HG02938 (cell line): ENCODE data around the gene CFAP73.

Source experiments
- ATAC-seq: cut with Tn5 transposase; IDR thresholded peaks from one replicate; pipeline ENCODE4 v1.9.1; 2021; ENCODE audit warnings: mild to moderate bottlenecking, moderate library complexity; ENCODE audit not compliant: unreplicated experiment

CFAP73 gene

DNA sequence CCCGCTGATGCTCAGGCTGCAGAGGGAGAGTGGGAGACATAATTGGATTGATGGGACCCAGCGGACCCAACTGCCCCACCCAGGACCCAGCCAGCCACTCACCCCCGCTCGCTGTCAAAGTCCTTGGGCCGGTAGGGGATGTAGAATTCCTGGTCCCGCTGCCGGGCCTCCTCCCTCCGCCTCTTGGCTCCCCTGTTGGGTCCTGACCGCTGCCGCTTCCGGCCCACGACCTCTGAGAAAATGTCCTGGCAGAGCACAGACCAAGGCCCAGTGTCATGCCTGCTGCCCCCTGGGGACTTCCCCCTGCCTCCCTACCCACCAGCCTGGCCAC is 13.5 kb downstream of the CFAP73 start:
- ATAC-seq, result no peak

DNA sequence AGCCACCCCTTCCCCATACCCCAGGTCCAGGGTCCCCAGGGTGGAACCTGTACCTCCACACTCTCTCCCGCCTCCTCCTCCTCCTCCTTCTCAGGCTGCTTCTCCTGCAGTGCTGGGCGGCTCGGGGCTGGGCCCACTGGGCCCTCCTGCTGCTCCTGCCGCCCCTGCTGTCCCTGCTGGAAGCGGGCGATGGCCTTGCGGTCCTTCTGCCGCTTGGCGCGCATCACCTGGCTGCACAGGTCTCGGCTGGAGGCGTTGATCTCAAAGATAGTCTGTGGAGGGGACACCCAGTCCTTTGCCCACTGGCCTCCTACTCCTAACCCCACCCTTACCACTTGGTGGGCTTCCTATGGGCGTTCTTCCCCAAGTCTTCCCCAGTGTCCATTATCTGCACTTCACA is 14.5 kb downstream of the CFAP73 start:
- no peak for ATAC-seq

DNA sequence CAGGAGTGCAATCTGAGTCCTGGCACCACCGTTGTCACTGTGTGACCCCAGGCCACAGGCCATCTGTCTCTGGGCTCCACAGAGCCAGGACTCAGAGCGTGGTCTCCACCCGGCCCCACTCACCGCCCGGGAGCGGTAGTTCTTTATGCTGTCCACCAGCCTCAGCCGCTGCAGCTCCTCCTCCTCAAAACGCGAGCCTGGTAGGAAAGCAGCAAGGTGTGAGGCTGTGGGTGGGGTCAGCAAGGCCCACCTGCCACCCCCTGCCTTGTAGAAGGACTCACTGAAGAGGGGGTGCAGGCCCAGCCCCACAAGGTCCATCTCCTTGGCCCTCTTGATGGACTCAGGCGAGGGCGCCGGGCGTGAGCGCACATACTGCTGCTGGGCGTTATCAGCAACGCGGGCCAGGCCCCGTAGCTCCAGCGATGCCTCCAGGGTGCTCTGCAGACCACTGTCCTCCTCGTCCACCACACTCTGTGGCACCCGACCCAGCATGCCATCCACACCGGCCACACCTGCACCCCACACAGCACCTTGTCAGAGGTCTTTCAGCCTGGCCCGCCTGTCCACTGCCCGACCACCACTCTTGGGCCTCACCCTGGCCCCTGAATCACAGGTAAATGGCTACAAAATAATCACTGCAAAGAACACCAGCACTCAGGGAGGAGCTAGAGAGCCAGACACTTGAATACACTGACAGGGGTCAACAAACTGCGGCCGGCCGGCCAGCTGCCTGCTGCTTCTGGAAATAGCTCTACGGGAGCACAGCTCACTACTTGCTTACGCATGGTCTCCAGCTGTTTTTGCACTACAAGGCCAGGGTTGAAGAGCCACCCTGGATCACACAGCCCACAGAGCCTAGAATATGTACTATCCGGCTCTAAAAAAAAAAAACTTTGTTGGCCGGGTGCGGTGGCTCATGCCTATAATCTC is 16.3 kb downstream of the CFAP73 start:
- ATAC-seq, result no peak

DNA sequence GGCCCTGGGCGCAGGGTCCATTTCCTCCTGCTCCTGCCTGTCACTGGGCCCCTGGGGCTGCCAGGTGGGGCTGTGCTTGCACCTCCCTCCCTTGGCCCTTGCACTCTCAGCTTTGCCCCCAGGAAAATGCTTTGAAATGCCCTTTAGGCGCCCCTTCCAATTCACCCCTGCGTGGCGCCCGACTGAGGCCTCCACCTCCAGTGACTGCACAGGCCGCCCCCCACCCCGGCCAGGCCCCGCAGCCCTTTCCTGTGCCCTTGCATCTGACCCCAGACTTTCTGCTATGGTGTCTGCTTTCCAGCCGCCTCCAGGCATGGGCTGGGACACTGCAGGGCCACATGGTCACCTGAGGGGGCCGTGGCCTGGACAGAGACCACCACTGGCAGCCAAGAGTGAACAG is 18.3 kb downstream of the CFAP73 start:
- no peak for ATAC-seq

- no peak for ATAC-seq
These were observed 20.2 kb downstream of the CFAP73 start for GRCh38 chr12:113169697-113170096.

GRCh38 chr12:113170457-113170856 is 20.9 kb downstream of the CFAP73 start:
- no peak for ATAC-seq

- ATAC-seq, result no peak
These were observed 21.4 kb downstream of the CFAP73 start for GRCh38 chr12:113170926-113171325.

DNA sequence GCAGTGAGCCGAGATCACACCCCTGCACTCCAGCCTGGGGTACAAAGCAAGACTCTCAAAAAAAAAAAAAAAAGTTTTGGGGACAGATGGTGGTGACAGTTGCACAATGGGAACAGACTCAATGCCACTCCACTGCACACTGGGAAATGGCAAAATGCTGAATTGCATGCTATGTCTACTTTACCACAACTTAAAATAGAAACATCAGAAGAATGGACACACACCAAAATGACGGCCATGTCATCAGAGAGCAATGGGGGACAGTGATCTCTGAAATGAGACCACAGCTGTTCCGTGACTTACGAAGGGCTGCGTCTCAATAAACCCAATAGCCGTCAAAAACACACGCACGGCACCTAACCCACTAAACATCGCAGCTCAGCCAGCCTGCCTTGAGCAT is 22.0 kb downstream of the CFAP73 start:
- ATAC-seq, result no peak

- no peak for ATAC-seq
These were observed 22.7 kb downstream of the CFAP73 start for GRCh38 chr12:113172185-113172584.

DNA sequence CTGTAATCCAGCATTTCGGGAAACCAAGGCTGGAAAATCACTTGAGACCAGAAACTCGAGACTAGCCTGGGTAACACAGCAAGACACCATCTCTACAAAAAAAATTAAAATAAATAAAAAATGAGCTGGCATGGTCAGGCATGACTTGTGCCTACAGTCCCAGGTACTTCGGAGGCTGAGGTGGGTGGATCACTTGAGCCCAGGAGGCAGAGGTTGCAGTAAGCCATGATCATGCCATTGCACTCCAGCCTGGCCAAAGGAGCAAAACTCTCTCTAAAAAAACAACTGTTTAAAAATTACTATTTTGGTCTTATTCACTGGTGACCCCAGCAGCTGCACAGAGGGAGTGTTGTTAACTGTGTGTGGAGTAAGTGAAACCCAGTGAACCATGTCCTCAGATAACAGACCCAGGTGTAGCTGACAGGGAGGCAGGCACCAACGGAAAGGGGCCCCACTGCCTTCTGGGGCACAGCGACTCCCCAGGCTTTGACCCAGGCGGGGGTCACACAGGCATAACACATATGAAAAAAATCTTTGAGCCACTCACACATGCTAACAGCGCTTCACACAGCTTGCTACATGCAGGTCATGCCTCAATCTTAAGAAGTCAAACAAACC is 23.7 kb downstream of the CFAP73 start:
- ATAC-seq, result no peak

GRCh38 chr12:113174461-113175384 is 25.2 kb downstream of the CFAP73 start:
- ATAC-seq, result no peak

- ATAC-seq, result no peak
These were observed 29.5 kb downstream of the CFAP73 start for GRCh38 chr12:113179023-113179422.

- no peak for ATAC-seq
These were observed 30.8 kb downstream of the CFAP73 start for GRCh38 chr12:113180333-113180732.

DNA sequence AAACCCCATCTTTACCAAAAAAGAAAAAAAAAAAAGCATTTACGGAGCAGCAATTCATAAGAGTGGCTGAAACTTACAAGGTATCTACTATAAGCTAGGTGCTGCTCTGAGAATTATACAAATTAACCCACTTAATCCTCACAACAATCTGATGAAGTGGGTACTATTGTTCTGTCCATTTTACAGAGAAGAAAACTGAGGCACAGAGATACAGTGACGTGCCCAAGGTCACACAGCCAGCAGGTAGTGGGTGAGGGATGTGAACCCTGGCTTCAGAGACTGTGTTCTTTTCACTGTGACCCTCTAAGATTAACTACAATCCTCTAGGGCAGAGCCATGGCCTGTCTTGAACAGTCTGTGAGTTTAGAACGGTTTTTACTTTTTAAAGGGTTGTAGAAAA is 32.5 kb downstream of the CFAP73 start:
- ATAC-seq, result no peak

DNA sequence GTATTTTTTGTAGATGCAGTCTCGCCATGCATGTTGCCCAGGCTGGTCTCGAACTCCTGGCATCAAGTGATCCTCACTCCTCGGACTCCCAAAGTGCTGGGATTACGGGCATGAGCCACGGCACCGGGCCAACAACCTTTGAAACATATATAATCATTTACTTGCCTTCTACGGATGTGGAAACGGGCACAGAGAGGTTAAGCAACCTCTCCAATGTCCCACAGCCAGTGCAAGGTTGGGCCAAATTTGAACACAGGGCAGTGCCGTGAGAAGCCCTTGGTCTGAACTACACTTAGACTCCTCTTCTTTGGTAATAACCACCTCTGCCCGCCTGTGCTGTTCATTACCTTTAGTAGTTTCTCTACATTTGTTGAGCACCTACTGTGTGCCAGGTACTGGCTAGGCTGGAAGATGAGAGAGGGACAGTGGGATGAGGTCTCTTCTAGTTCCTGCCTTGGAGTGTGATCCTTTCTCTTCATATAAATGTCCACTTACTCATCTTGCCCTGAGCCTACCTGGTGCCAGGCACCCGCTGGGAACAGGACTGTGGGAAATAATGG is 33.6 kb downstream of the CFAP73 start:
- no peak for ATAC-seq

DNA sequence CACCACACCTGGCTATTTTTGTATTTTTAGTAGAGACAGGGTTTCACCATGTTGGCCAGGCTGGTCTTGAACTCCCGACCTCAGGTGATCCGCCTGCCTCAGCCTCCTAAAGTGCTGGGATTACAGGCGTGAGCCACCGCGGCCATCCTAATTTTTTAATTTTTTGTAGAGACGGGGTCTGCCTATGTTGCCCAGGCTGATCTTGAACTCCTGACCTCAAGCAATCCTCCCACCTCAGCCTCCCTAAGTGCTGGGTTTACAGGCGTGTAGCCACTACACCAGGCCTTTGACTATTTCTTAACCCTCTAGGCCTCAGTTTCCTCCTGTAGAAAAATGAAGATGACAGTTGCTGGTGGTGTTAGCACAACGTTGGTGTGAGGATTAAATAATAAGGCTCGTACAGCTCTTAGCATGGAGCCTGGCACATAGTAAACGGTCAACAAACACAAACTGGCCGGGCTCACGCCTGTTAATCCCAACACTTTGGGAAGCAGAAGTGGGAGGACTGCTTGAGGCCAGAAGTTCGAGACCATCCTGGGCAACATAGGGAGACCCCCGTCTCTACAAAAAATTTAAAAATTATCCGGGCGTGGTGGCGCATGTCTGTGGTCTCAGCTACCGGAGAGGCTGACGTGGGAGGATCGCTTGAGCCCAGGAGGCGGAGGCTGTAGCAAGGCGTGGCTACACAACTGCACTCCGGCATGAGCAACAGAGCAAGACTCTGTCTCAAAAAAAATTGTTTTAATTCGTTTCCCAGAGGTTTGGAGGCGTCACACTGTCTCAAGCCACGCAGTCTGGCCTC is 34.8 kb downstream of the CFAP73 start:
- ATAC-seq, result peak; percentile 63

- peak; percentile 78 for ATAC-seq
These were observed 35.3 kb downstream of the CFAP73 start for GRCh38 chr12:113184900-113185179.

DNA sequence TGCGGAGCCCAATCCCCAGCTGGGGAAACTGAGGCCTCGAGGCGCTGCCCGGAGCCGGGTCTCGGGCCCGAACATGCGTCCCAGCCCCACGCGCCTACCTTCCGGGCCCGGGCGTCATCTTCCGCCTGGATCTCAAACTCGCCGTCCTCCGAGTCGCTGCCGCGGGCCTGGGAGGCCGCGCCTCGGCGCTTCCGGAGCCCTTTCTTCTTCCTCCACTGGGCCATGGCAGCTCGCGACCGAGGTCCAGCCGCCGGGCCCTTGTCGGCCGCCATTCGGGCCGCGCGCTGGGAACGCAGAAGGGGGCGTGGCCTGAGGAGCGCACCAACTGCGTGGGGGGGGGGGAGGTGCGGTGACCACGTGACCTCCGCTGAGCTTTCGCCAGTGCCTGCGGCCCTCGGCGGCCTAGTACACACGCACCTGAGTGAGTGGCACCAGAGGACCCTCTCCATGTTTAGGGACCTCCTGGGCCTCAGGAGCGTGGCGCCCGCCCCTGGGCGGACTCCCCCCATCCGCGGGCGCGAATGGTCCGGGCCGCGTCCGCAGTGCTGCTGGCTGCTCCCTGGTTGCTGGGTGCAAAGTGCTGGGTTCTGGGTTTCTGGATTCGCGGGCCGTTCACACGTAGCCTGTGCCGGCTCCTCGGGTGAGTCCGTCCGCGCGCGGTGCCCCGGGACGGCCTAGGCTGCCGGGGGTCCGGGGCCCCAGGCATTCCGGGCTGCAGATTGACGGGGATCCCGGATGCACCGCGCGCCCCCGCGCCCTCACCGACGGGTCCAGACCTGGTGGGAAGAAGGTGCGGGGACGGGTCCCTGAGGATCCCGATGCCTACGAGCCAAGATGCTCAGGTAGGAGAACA is 35.9 kb downstream of the CFAP73 start, which contains the start of the genes DDX54 and RITA1:
DDX54 (minus strand) TSS at position 299 of the 853 bp plus-strand sequence; CDS start at position 272, 27 bp downstream.
RITA1 (plus strand) TSS at position 542 of the 853 bp plus-strand sequence. CDS start 1,026 bp downstream, outside the sequence.
- peak; percentile 40 for ATAC-seq

DNA sequence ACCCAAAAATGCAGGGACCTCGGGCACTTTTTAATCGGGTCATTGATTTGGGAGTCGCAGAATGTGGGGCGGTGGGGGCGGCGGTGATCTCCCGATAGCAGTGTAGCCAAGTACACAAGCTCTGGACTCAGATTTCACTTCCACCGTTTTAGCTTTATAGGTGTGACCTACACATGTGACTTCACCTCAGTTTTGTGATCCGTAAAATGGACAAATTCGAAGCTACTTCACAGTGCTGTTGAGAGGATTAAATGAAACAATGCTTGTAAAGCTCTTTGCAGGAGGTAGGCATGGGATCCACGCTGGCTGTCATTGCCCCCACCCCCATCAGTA is 36.5 kb downstream of the CFAP73 start:
- ATAC-seq, result no peak
